HEK293 (cell line): ENCODE data around the gene DOK4.

Source experiments
- CTCF ChIP-seq: fragments of 450-650 bp; formaldehyde crosslinking; IDR thresholded peaks from 2 replicates; pipeline ENCODE4 v1.5.1; 2016; ENCODE audit warnings: missing biosample characterization, missing genetic modification characterization
- EGR2 ChIP-seq: fragments of 450-650 bp; formaldehyde crosslinking; IDR thresholded peaks from 2 replicates; pipeline ENCODE4 v1.5.1; 2016; ENCODE audit warnings: low read depth, missing biosample characterization, missing genetic modification characterization
- ZNF585B ChIP-seq: fragments of 450-650 bp; formaldehyde crosslinking; IDR thresholded peaks from 2 replicates; pipeline ENCODE4 v1.5.1; 2016; ENCODE audit warnings: missing biosample characterization, missing genetic modification characterization
- TF ChIP-seq, protein P1 (sequence below): IDR thresholded peaks from 2 replicates; pipeline ENCODE4 v1.6.1; 2011; ENCODE audit warnings: mild to moderate bottlenecking, low read depth, low read length, borderline replicate concordance

DNA sequence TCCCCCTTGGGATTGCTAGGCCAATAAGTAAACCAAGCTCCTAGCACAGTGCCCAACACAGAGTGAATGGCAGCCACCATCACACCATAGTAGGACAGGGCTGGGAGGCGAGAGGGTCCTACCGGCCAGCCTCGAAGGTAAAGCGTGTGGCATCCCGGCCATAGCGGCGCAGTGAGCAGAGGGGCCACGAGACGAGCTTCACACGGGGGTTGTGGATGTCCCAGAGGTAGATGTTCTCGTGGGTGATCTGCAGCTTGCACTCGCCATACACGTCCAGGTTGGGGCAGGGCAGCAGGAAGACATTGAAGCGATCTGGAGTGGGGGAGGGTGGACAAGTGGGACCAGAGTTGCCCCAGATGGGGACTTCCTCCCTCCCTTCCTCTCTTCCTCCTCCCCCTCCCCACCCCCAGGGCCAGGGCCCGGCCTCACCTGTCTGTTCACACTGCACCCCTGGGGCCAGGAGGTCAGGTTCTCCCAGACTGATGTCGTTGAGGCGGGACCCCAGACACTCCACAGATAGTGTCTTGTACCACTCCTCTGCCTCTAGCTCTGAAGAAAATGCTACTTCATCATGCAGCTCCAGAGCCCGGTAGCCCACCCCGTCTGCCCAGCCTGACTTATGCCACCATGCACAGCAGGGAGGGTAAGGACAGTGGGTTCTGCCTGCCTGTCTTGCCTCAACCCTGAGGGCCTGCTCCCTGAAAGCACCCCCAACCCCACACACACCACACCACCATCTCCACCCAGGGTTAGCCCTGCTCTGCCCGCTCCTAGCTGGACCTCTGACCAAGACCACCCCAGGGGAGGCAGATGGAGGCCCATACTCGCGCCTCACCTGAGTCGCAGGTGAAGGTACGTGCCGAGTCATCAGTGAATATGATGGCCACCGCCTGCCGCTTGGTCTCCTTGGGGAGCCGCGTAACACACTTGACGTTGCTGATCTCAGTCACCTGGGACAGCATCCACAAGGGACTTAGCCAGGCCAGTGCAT lies 11.3 kb downstream of the DOK4 start:
- TF ChIP-seq EGR2 (tag by site-specific recombination) (no peak), CTCF (tag by site-specific recombination) (no peak), ZNF585B (no peak)
- TF ChIP-seq, protein P1, sequence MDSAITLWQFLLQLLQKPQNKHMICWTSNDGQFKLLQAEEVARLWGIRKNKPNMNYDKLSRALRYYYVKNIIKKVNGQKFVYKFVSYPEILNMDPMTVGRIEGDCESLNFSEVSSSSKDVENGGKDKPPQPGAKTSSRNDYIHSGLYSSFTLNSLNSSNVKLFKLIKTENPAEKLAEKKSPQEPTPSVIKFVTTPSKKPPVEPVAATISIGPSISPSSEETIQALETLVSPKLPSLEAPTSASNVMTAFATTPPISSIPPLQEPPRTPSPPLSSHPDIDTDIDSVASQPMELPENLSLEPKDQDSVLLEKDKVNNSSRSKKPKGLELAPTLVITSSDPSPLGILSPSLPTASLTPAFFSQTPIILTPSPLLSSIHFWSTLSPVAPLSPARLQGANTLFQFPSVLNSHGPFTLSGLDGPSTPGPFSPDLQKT, result no peak
